22Rv1 (cell line): ENCODE results near the gene CYP4Z1.

Experiments
- ZFX ChIP-seq: fragments of 450-650 bp; IDR thresholded peaks from 2 replicates; pipeline ENCODE4 v1.6.1; 2017; ENCODE audit warnings: antibody characterized with exemption, borderline replicate concordance
- TF ChIP-seq, protein P1 (sequence below): fragments of 450-650 bp; IDR thresholded peaks from 2 replicates; pipeline ENCODE4 v1.5.1; 2017; ENCODE audit warnings: mild to moderate bottlenecking

- TF ChIP-seq, protein P1, sequence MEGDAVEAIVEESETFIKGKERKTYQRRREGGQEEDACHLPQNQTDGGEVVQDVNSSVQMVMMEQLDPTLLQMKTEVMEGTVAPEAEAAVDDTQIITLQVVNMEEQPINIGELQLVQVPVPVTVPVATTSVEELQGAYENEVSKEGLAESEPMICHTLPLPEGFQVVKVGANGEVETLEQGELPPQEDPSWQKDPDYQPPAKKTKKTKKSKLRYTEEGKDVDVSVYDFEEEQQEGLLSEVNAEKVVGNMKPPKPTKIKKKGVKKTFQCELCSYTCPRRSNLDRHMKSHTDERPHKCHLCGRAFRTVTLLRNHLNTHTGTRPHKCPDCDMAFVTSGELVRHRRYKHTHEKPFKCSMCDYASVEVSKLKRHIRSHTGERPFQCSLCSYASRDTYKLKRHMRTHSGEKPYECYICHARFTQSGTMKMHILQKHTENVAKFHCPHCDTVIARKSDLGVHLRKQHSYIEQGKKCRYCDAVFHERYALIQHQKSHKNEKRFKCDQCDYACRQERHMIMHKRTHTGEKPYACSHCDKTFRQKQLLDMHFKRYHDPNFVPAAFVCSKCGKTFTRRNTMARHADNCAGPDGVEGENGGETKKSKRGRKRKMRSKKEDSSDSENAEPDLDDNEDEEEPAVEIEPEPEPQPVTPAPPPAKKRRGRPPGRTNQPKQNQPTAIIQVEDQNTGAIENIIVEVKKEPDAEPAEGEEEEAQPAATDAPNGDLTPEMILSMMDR, result no peak
- TF ChIP-seq ZFX, result no peak
Observed at GRCh38 chr1:47021070-47021469, 46.0 kb upstream of the CYP4Z1 start.
